22Rv1 (cell line): ENCODE measurements around the gene IQSEC1.

Experiments used
- H3K27ac ChIP-seq: fragments of 450-650 bp; 2 replicates; pipeline ENCODE4 v1.5.1; 2017
- ZFX ChIP-seq: fragments of 450-650 bp; IDR thresholded peaks from 2 replicates; pipeline ENCODE4 v1.6.1; 2017; ENCODE audit warnings: antibody characterized with exemption, borderline replicate concordance
- TF ChIP-seq, protein P1 (sequence below): fragments of 450-650 bp; IDR thresholded peaks from 2 replicates; pipeline ENCODE4 v1.5.1; 2017; ENCODE audit warnings: mild to moderate bottlenecking

IQSEC1 gene

DNA sequence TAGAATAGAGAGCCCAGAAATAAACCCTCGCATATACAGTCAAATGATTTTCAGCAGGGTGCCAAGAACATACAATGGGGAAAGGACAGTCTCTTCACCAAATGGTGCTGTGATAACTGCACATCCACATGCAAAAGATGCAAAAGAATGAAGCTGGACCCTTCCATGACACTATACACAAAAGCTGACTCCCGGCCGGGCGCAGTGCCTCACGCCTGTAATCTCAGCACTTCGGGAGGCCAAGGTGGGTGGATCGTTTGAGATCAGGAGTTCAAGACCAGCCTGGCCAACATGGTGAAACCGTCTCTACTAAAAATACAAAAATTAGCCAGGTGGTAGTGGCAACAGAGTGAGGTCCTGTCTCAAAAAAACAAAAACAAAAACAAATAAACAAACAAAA, 43.2 kb upstream of the IQSEC1 start:
- H3K27ac ChIP-seq, result no peak overlapping the region
- no peak for TF ChIP-seq ZFX
- TF ChIP-seq, protein P1, sequence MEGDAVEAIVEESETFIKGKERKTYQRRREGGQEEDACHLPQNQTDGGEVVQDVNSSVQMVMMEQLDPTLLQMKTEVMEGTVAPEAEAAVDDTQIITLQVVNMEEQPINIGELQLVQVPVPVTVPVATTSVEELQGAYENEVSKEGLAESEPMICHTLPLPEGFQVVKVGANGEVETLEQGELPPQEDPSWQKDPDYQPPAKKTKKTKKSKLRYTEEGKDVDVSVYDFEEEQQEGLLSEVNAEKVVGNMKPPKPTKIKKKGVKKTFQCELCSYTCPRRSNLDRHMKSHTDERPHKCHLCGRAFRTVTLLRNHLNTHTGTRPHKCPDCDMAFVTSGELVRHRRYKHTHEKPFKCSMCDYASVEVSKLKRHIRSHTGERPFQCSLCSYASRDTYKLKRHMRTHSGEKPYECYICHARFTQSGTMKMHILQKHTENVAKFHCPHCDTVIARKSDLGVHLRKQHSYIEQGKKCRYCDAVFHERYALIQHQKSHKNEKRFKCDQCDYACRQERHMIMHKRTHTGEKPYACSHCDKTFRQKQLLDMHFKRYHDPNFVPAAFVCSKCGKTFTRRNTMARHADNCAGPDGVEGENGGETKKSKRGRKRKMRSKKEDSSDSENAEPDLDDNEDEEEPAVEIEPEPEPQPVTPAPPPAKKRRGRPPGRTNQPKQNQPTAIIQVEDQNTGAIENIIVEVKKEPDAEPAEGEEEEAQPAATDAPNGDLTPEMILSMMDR, result no peak

DNA sequence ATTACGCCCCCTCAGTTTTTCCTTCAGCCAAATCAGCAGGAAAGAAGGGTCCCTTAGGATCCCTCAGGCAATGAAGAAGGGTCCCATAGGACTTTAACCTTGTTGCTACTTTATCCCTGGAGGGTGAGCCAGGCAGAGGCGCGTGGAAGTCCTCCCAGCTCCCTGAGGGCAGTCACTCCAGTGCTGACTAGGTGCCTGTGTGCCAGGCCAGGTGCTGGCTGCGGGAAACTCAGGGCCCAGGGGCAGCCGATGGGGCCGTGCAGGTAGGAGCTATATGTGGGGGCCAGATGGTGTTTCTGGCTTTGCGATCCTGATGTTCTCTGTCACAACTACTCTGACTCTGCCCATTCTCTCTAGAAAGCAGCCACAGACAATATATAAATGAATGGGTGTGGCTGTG, 42.8 kb upstream of the IQSEC1 start:
- TF ChIP-seq, protein P1, result no peak
- TF ChIP-seq ZFX, result no peak
- H3K27ac ChIP-seq, result no peak overlapping the region

GRCh38 chr3:13115576-13115910, 42.3 kb upstream of the IQSEC1 start:
- TF ChIP-seq, protein P1, result no peak
- TF ChIP-seq ZFX, result no peak

GRCh38 chr3:13114811-13115575, 41.8 kb upstream of the IQSEC1 start:
- TF ChIP-seq, protein P1, result no peak
- TF ChIP-seq ZFX, result no peak
- H3K27ac ChIP-seq, result no peak overlapping the region

More at GRCh38 chr3:13115576-13115910, 42.3 kb upstream of the IQSEC1 start:
- no peak overlapping the region for H3K27ac ChIP-seq

DNA sequence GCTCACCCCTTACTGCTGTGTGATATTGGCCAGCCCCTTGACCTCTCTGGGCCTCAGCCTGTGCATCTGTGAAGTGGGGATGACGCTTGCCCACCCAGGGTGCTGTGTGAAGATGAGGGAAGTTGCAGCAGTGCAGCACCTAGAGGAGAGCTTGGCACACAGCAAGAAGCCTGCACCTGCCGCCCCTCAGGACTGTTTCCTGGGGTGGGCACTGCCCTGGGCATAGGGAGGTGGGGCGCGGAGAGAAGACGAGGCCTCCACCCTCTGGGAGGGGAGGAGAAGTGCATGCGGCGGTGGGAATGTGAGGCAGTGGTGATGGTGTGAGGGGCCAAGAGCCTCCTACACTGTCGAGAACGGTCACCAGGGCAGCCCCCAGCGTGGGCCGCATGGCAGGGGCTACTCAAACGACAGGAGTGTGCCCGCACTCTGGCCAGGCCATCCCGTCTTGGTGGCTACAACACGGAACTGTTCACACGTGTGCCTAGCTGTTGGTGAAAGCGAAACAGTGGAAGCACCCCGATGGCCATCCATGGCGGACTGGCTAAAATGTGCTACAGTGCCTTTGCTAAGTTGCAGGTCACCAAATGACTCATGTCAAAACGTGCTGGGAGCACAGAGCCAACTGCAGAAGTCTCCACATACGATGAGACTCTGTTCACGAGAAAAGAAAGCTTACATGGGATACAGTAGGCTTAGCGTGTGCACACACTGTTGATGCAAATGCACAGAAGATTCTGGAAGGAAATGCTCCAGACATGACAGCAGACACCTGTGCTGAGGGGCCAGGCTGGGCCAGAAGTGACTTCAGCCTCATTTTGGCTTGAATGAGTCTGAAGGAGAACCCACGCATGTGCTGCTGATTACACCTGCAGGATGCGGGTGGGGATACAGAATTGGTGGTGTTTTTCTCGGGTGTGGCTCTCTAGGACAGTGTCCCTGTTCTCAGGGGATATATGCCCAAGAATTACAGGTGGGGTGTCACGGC, 40.4 kb upstream of the IQSEC1 start:
- TF ChIP-seq, protein P1, result no peak
- TF ChIP-seq ZFX, result no peak
- H3K27ac ChIP-seq, result no peak overlapping the region

DNA sequence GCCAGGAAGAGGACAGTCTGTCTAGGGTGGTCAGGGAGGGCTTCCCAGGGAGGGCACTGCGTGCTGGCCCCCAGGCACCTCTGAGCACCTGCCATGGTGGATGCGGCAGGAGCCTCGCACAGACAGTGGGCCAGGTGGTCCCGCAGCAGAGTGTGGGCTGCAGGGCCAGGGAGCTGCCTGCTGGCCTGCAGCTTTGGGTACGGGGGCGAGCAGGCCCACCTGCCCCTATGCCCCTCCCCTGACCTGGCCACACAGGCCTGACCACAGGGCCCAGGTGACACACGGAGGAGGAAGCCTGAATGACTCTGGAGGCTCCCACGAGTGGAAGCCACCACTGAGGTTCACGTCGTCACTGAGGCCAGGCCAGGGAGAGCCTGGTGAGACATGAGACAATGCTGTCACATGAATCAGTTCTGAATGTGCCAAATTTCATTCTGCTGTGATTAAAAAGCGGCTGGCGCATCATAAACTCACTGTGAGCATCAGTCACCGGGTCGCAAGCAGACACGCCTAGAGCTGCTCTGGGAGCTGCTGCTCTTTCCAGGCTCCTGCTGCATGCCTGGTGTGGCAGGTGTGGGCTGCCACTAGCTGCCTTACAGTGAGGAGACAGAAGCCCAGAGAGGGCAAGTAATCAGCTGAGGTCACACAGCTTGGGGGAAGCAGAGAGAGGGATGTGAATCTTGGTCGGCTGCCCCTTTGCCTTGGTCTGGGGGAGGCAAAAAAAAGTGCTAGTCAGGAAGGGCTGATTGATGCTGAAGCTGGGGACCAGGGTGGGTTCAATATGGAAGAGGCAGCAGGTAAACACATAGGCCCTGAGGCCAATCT, 39.5 kb upstream of the IQSEC1 start:
- TF ChIP-seq, protein P1, result no peak
- no peak for TF ChIP-seq ZFX
- H3K27ac ChIP-seq, result no peak overlapping the region
